C1 segment of cervical spinal cord (tissue), 14 donors: ENCODE measurements around the gene ZNF326.

Experiments
- DNase-seq, 14 donors: peaks; one replicate each; lab custom pipeline; 2025; lab: John Stamatoyannopoulos, UW

Gene ZNF326, protein sequence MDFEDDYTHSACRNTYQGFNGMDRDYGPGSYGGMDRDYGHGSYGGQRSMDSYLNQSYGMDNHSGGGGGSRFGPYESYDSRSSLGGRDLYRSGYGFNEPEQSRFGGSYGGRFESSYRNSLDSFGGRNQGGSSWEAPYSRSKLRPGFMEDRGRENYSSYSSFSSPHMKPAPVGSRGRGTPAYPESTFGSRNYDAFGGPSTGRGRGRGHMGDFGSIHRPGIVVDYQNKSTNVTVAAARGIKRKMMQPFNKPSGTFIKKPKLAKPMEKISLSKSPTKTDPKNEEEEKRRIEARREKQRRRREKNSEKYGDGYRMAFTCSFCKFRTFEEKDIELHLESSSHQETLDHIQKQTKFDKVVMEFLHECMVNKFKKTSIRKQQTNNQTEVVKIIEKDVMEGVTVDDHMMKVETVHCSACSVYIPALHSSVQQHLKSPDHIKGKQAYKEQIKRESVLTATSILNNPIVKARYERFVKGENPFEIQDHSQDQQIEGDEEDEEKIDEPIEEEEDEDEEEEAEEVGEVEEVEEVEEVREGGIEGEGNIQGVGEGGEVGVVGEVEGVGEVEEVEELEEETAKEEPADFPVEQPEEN

DNA sequence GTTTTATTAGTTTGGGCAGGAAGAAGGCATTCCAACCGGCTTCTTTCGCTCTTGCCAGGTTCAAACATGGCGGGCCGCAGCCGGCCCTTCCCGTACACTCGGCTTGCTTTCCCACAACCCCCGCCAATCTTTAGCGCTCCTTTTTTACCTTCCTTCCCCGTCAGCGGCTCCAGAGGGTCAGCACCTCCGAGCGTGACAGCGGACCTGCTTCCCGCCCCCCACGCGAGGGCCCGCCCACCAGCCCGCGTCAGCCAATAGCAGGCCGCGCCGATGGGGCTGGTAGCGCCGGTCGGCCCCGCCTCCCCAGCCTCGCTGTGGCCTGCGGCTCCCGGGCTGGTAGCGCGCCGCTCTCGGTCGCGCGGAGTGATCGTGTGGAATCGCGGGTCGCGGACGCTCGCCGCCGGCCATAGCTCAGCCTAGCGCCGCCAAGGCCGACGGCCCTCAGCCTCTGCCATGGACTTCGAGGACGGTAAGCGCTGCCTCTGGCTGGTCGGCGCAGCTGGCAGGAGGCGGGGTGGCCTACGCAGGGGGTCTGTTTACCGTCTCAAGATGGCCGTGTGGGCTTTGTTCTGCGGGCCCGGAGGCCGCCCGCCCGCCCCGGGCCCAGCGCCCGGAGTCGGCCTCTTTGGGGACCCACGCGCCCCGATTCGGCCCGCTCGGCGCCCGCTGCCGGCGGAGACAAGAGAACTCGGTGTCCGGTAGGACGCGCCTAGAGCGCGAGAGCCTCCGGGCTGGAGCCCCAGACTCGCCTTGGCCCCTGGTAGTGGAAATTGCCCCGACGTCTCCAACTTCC is at the start of gene ZNF326:
TSS of gene ZNF326 (plus strand) at position 306 of the 793 bp plus-strand sequence. CDS start at position 454, 148 bp downstream.
- DNase-seq: peak; percentile 59 to 97 (median 89)

DNA sequence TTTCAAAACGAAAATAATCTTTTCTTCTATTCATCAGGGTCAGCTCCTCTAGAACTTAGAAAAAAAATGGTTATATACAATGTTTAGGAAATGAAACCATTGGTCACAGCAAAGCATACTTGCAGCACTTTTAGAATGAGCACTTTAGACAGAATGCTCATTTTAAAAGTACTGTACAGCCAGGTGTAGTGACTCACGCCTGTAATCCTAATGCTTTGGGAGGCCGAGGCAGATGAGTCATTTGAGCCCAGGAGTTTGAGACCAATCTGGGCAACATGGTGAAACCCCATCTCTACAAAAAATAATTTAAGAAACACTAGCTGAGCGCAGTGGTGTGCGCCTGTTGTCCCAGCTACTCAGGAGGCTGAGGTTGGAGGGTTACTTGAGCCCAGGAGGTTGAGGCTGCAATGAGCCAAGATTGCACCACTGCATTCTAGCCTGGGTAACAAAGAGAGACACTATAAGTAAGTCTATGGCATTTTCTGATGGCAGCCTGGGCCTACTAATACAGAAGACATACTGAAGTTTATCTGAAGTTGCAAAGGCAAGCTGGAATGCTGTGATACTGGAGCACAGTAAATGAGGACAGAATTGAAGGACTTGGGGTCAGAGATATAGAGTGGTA is 48.9 kb upstream of the ZNF326 start:
- no peak for DNase-seq

DNA sequence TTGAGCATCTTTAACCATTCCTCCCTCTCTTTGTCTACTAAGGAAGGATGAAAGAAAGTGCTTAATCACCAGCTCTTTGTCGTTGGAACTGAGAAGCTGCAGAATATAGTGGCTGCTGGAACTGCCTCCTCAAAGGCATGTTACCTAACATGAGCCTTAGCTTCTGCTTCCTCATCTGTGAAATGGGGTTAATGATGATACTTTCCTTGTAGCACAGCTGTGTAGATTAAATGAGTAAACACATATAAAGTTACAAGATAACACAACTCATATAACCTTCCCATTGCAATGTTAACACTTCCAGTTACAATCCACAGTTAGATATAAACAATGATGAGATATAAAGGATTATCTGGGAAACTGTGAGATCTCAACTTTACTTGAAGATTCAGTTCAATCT is 48.4 kb upstream of the ZNF326 start:
- no peak for DNase-seq

GRCh38 chr1:89948722-89949345 is 46.1 kb upstream of the ZNF326 start:
- DNase-seq: no peak

- no peak for DNase-seq
These were observed 44.8 kb upstream of the ZNF326 start for GRCh38 chr1:89949991-89950624.

DNA sequence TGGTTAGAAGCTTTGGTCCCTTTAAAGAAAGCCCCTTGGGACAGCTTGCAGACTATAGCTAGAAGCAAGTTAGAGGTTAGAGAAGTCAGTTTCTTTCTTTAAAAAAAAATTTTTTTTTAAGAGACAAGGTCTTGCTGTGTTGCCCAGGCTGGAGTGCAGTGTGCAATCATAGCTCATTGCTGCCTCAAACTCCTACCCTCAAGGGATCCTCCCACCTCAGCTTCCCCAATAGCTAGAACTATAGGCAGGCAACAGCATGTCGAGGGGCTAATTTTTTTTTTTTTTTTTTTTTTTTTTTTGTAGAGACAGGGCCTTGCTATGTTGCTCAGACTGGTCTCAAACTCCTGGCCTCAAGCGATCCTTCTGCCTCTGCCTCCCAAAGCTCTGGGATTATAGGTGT is 44.2 kb upstream of the ZNF326 start:
- no peak for DNase-seq

DNA sequence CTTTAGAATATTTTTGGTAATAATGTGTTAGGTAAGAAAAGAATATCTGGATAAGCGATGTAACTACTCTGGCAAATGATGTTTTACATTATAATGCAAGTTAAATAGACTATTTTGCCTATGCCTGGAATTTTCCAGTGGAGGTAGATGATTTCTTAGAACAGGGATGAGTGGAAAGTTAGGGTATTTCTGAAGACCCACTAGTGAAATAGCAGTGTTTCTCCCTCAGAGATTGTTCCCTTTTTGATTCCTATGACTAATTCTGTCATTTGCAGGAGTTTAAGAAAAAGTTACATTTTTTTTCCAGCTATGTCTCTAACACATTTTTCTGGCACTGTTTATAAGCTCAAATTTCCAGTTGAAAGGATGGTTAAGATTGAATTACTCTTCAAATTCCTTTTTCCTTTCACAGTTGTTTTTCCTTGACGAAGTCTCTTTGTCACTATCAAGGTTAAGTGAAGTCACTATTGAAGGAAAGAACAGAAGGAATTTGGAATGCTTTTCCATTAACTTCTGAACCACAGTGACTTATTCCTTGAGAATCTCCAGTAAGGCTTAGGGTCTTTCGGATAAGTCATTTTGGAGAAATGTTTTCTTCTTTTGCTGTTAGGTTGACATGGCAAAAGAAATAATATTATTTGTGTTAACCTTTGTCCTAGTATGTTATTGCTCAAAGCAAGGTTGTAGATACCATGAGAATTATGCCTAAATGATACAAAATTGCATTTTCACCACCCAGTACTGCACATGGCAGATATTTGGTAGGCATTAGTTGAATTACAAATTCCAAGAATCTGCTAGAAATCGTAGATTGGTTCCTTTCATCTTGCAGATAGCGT is 42.9 kb upstream of the ZNF326 start:
- no peak for DNase-seq

- no peak for DNase-seq
These were observed 42.2 kb upstream of the ZNF326 start for GRCh38 chr1:89952605-89953130.

GRCh38 chr1:89953131-89953626 is 41.7 kb upstream of the ZNF326 start:
- no peak for DNase-seq

DNA sequence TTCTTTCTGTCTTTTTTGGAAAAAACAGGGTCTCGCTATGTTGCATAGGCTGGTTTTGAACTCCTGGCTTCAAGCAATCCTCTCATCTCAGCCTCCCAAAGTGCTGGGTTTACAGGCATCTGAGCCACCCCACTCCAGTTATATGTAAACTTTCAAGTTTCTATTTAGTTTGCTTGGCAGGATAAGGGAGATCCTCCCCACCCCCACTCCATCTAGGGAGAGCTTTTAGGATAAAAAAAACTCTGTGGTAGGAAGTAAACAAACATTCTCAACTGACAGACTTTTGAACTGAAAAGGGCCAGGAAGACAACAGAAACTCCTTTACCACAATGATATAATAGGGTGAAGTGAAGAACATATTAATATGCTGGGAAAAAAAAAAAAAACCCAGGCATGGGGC is 41.0 kb upstream of the ZNF326 start:
- no peak for DNase-seq

GRCh38 chr1:89954401-89954800 is 40.5 kb upstream of the ZNF326 start:
- DNase-seq: no peak

DNA sequence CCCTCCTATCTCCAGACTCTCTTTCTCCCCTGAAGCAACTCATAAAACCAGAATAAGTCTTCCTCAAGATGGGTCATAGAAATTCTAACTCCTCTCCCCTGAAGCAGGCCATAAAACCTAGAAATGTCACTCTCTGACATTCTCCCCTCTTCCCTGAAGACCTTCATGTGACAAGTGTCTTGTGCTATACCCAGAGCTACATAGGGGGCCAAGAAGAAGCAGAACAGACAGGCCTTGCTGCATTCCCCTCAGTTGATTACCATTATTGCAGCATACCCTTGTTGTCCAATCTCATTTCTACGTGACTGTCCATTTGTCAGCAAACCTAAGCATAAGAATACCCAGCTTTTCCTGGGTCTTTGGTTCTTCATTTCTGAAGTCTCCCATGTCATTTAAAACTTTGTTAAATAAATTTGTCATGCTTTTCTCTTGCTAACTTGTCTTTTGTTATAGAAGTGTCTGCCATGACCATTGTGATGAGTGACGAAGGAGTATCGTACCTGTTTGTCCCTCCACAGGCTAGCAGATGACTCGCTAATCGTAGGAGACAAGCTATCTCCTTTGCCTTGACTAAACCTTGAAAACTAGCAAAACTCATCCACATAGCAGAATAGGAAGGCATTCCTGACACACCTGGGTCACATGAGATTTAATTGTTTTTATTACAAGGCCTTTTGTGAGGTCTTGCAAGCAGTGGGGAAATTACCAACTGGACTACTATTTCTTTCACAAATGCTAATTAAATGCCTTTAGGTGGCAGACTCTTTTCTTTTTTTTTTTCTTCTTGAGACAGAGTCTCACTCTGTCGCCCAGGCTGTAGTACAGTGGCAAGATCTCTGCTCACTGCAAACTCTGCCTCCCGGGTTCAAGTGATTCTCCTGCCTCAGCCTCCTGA is 39.4 kb upstream of the ZNF326 start:
- no peak for DNase-seq

GRCh38 chr1:89957107-89957506 is 37.8 kb upstream of the ZNF326 start:
- DNase-seq: peak in 1 of 14 donors; percentile 25

DNA sequence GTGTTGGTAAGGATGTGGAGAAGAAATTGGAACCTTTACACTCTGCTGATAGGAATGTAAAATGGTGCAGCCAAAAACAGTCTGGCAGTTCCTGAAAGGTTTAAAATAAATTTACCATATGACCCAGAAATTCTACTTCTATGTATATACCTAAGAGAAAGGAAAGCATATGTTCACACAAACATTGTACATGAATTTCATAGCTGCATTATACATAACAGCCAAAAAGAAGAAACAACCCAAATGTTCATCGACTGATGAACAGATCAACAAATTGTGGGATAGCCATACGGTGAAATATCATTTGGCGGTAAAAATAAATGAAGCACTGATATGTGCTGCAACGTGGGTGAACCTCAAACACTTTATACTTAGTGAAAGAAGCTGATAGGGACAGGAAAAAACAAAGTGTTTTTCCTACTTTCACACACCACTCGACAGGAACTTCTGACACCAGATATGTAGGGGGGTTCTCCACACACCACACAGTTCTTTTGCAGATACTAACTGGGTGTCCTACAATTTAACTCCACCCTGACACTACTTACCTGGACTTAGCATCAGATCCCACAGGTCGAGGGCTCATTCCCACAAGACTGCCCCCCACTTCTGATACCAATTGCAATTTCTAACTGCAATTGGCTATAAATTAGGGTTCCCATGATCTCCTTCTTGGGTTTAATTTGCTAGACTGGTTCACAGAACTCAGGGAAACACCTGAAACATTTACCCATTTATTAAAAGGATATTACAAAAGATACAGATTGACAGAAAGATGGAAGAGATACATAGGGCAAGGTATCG is 35.9 kb upstream of the ZNF326 start:
- no peak for DNase-seq

- DNase-seq: no peak
These were observed 35.2 kb upstream of the ZNF326 start for GRCh38 chr1:89959719-89960118.

GRCh38 chr1:89962024-89962741 is 32.7 kb upstream of the ZNF326 start:
- no peak for DNase-seq

- no peak for DNase-seq
These were observed 32.2 kb upstream of the ZNF326 start for GRCh38 chr1:89962742-89963075.
